Upper lobe of left lung (tissue), 6 donors: ENCODE results near the gene SPTBN1. TPM values are rescaled to one million over a fixed set of nuclear protein-coding genes. Genes with fewer than 3 reads are reported as not detected.

Experiments used
- ATAC-seq, 2 donors: fragments of 200-7000 bp; cut with Tn5 transposase; one replicate each; pipeline ENCODE4 v1.9.1; 2022; ENCODE audit warnings: mild to moderate bottlenecking in 2 of 2, moderate library complexity in 2 of 2; ENCODE audit not compliant: low FRiP score in 2 of 2
- DNase-seq, 2 donors: peaks; one replicate each; pipeline ENCODE4 v3.0.0-alpha.2; 2019 to 2020
- H3K27ac ChIP-seq, 4 donors: fragments of 200-600 bp; sonication (generic); one replicate each; pipeline ENCODE4 v1.5.1; 2016 to 2019
- H3K27me3 ChIP-seq, 4 donors: fragments of 200-600 bp; sonication (generic); one replicate each; pipeline ENCODE4 v1.5.1; 2017 to 2019
- H3K36me3 ChIP-seq, 4 donors: fragments of 200-600 bp; sonication (generic); one replicate each; pipeline ENCODE4 v1.5.1; 2016 to 2019
- H3K4me1 ChIP-seq, 4 donors: fragments of 200-600 bp; sonication (generic); one replicate each; pipeline ENCODE4 v1.5.1; 2018 to 2019
- H3K4me3 ChIP-seq, 4 donors: fragments of 200-600 bp; sonication (generic); one replicate each; pipeline ENCODE4 v1.5.1; 2017 to 2019; ENCODE audit warnings: mild to moderate bottlenecking in 2 of 4, moderate library complexity in 1 of 4
- H3K9me3 ChIP-seq, 4 donors: fragments of 200-600 bp; sonication (generic); one replicate each; pipeline ENCODE4 v1.5.1; 2018 to 2019
- EP300 ChIP-seq, 4 donors: sonication (generic); formaldehyde crosslinking; IDR thresholded peaks; one replicate each; pipeline ENCODE4 v1.5.1; 2017; ENCODE audit warnings: antibody characterized with exemption in 4 of 4, control low read depth in 2 of 4
- POLR2A ChIP-seq, 4 donors: fragments of 450-650 bp; IDR thresholded peaks; one replicate each; pipeline ENCODE4 v1.5.1; 2016 to 2017; ENCODE audit warnings: antibody characterized with exemption in 4 of 4, mild to moderate bottlenecking in 2 of 4
- POLR2AphosphoS5 ChIP-seq, 2 donors: sonication (generic); formaldehyde crosslinking; IDR thresholded peaks; one replicate each; pipeline ENCODE4 v1.5.1; 2017; ENCODE audit warnings: antibody characterized with exemption in 2 of 2
- WGBS, 2 donors: methylation state at CpG; one replicate each; pipeline ENCODE4 v1.1.5; 2017 to 2018; 5-methylcytosine and 5-hydroxymethylcytosine counted together
- total RNA-seq, 6 donors: library from RNA; depleted of rRNA in 4 of 6; stranded (reverse); fragments of >200 nt in 4 of 6; gene quantifications; one replicate each; pipeline versions ENCODE4 v1.1.0 to v1.2.1, GENCODE V29; 2016 to 2021
- TF ChIP-seq, protein P1 (sequence below), 6 experiments: fragments of 450-650 bp in 4 of 6; fragments of 200-600 bp in 2 of 6; sonication (generic) in 2 of 6; IDR thresholded peaks; one replicate each; pipeline ENCODE4 v1.5.1; 2016 to 2019; ENCODE audit warnings: antibody characterized with exemption in 6 of 6
- donor health status: DM: no; HTN: no; CAD: no; lungs with moderate emphysema.
- donor health status: DM: no; HTN: yes; CAD: no; lungs with severe emphysema.

Gene SPTBN1
- total RNA-seq, 6 donors from 2014 or later: 449 to 911 (median 654) TPM

DNA sequence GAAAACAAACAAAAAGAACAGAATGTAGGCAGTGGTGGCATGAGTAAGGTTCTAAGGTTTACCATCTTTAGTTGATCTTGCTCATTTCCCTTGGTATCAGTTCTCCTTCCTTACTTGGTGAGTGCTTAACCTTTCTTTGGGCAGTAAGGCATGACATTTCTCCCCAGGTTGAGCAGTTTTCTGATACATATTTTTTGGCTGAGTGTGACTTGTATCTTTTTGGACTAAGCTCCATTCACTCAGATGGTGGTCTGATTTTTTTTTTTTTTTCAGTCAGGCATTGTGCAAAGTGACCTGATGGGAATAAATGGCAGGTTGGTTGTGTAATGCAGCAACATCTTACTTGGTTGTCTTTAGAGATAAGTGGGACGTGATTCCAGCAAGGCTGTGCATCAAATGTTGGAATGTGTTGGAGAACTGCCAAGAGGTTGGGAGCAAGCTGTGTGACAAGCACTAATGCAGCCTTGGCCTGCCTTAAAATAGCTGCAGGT lies 15.1 kb downstream of the SPTBN1 start:
- TF ChIP-seq POLR2A (IDR thresholded peaks at IDR 0.05) (no peak), POLR2AphosphoS5 (IDR thresholded peaks at IDR 0.05) (no peak)
- TF ChIP-seq, protein P1, sequence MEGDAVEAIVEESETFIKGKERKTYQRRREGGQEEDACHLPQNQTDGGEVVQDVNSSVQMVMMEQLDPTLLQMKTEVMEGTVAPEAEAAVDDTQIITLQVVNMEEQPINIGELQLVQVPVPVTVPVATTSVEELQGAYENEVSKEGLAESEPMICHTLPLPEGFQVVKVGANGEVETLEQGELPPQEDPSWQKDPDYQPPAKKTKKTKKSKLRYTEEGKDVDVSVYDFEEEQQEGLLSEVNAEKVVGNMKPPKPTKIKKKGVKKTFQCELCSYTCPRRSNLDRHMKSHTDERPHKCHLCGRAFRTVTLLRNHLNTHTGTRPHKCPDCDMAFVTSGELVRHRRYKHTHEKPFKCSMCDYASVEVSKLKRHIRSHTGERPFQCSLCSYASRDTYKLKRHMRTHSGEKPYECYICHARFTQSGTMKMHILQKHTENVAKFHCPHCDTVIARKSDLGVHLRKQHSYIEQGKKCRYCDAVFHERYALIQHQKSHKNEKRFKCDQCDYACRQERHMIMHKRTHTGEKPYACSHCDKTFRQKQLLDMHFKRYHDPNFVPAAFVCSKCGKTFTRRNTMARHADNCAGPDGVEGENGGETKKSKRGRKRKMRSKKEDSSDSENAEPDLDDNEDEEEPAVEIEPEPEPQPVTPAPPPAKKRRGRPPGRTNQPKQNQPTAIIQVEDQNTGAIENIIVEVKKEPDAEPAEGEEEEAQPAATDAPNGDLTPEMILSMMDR (IDR thresholded peaks at IDR 0.05): no peak
- Histone ChIP-seq H3K36me3 (peaks cover 0 to 4% (median 0%) of the 10 kb centered on the region in 4 donors), H3K4me3 (no peak overlapping the region), H3K27ac (peak overlapping the region; percentile 41 to 82 (median 70)), H3K9me3 (no peaks in the 10 kb centered on the region), H3K4me1 (peaks cover 43 to 73% (median 55%) of the 10 kb centered on the region in 4 donors), H3K27me3 (no peaks in the 10 kb centered on the region)
- no peak for DNase-seq
- WGBS, 2 donors: 23 to 40% methylated on average over 1 of the region's 1 CpG
- ATAC-seq: peak in 1 of 2 donors; percentile 39

DNA sequence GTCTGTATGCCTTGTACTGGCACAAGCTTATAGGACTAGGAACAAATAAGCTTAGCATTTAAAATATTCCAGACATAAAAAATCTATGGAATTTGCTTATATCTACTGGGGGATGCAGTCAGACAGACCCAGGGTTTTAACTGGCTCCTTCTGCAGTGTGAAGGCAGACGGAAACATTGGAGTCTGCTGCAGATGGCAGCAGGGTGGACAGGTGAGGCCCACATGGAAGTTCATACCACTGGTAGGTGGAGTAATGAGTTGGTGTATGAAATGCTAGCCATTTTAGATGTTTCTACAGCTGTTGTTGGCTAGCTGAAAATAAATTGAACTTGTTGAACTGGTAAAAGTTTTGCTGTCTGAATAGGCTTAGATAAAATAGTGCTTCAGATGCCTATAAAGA lies 17.7 kb downstream of the SPTBN1 start:
- peak overlapping the region in 2 of 4 donors; percentile 30 to 76 for H3K27ac ChIP-seq
- H3K36me3 ChIP-seq: no peaks in the 10 kb centered on the region
- no peak overlapping the region for H3K4me3 ChIP-seq
- no peak for ATAC-seq
- H3K4me1 ChIP-seq: peaks cover 49 to 80% (median 71%) of the 10 kb centered on the region in 4 donors
- no peak for DNase-seq
- WGBS, 2 donors: 82 to 90% methylated on average over 1 of the region's 1 CpG
- H3K27me3 ChIP-seq: no peaks in the 10 kb centered on the region
- TF ChIP-seq EP300 (IDR thresholded peaks at IDR 0.05): no peak
- no peak for TF ChIP-seq POLR2A (IDR thresholded peaks at IDR 0.05)
- no peak for TF ChIP-seq POLR2AphosphoS5 (IDR thresholded peaks at IDR 0.05)
- TF ChIP-seq, protein P1 (IDR thresholded peaks at IDR 0.05): no peak
- no peaks in the 10 kb centered on the region for H3K9me3 ChIP-seq

DNA sequence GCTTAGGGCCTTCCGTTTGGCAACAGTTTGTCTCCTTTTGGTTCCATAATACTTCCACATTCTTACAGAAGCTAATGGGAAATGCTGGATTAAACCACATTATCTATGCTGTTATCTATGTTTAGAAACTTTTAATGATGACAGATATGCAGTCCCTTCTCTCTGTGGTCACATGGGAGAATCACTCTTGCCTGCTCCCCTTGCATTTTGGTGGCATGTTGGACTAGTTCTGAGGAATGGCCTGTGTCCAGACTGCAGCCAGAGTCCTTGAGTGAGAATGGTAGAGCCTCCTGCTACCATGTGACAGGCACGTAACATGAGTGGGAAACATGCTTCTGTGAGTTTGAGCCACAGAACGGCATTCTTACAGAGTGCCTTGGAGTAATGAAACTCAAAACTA lies 19.2 kb downstream of the SPTBN1 start:
- Histone ChIP-seq H3K27me3 (no peaks in the 10 kb centered on the region), H3K4me1 (peaks cover 47 to 73% (median 63%) of the 10 kb centered on the region in 4 donors), H3K4me3 (no peak overlapping the region), H3K27ac (peak overlapping the region in 3 of 4 donors; percentile 1 to 76 (median 32)), H3K36me3 (no peaks in the 10 kb centered on the region), H3K9me3 (no peaks in the 10 kb centered on the region)
- no peak for DNase-seq
- no peak for ATAC-seq
- 55 to 64% methylated on average over 3 of the region's 3 CpGs for WGBS, 2 donors
- TF ChIP-seq POLR2A (IDR thresholded peaks at IDR 0.05) (no peak), EP300 (IDR thresholded peaks at IDR 0.05) (no peak), POLR2AphosphoS5 (IDR thresholded peaks at IDR 0.05) (no peak)
- TF ChIP-seq, protein P1 (IDR thresholded peaks at IDR 0.05): no peak

DNA sequence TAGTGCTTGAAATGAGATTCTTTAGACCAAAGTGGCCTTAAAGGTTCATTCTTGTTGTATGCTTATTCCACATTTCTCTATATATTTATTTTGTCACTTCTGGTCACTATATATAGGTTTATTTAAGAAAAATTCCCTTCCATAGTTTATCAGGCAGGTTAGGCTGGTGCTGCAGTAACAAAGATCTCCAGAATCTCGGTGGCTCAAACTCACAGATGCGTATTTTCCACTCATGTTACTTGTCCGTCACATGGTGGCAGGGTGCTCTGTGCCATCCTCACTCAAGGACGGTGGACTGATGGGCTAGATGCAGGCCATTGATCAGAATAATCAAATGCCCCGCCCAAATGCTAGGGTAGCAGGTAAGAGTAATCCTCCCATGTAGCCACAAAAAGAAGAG lies 19.8 kb downstream of the SPTBN1 start:
- Histone ChIP-seq H3K36me3 (no peaks in the 10 kb centered on the region), H3K27ac (peak overlapping the region in 3 of 4 donors; percentile 1 to 76 (median 41)), H3K9me3 (no peaks in the 10 kb centered on the region), H3K4me1 (peaks cover 40 to 71% (median 58%) of the 10 kb centered on the region in 4 donors), H3K27me3 (no peaks in the 10 kb centered on the region), H3K4me3 (no peak overlapping the region)
- ATAC-seq (no peak), DNase-seq (no peak)
- TF ChIP-seq POLR2AphosphoS5 (IDR thresholded peaks at IDR 0.05): no peak
- TF ChIP-seq, protein P1 (IDR thresholded peaks at IDR 0.05): no peak
- TF ChIP-seq EP300 (IDR thresholded peaks at IDR 0.05): no peak
- no peak for TF ChIP-seq POLR2A (IDR thresholded peaks at IDR 0.05)
- WGBS, 2 donors: 73 to 76% methylated on average over 5 of the region's 5 CpGs

DNA sequence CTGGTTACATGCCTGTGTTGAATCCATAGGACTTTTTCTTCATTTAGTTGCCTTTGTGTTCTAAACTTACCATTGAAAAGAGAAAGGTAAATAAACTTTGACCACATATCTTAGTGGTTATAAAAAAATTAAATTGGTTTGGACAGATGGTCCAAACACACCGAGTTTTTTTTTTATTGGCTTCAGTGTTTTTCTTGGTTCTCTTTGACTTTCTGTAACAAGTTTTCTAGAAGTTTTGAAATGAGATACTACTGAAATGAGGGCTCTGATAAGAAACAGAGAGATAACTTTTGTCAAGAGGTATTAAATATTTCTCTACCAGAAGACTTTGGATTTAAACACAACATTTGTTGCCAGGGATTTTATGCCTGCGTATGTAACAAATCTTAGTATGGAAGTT lies 20.7 kb downstream of the SPTBN1 start:
- peak overlapping the region in 2 of 4 donors; percentile 41 to 76 for H3K27ac ChIP-seq
- 43 to 53% methylated on average over 2 of the region's 2 CpGs for WGBS, 2 donors
- ATAC-seq (no peak), DNase-seq (no peak)
- H3K27me3 ChIP-seq: no peaks in the 10 kb centered on the region
- no peaks in the 10 kb centered on the region for H3K36me3 ChIP-seq
- no peak overlapping the region for H3K4me3 ChIP-seq
- no peaks in the 10 kb centered on the region for H3K9me3 ChIP-seq
- peaks cover 33 to 64% (median 52%) of the 10 kb centered on the region in 4 donors for H3K4me1 ChIP-seq
- TF ChIP-seq, protein P1 (IDR thresholded peaks at IDR 0.05): no peak
- TF ChIP-seq POLR2A (IDR thresholded peaks at IDR 0.05) (no peak), EP300 (IDR thresholded peaks at IDR 0.05) (no peak), POLR2AphosphoS5 (IDR thresholded peaks at IDR 0.05) (no peak)
